Measurements from ENCODE around the gene CASP2.

The CASP2 gene

DNA sequence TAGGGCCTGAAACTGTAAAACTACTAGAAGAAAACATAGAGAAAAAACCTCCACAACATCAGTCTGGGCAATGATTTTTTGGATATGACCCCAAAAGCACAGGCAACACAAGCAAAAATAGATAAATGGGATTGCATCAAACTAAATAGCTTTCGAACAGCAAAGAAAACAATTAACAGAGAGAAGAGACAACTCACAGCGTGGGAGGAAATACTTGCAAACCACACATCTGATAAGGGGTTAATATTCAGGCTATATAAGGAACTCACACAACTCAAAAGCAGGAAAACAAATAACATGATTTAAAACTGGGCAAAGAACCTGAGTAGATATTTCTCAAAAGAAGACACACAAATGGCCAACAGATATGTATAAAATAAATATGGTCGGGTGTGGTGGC lies 32.6 kb upstream of the CASP2 start:
- no peak overlapping the region for H3K4me3 ChIP-seq (ENCODE audit: low read depth, low read length)
- TF ChIP-seq, protein P1, sequence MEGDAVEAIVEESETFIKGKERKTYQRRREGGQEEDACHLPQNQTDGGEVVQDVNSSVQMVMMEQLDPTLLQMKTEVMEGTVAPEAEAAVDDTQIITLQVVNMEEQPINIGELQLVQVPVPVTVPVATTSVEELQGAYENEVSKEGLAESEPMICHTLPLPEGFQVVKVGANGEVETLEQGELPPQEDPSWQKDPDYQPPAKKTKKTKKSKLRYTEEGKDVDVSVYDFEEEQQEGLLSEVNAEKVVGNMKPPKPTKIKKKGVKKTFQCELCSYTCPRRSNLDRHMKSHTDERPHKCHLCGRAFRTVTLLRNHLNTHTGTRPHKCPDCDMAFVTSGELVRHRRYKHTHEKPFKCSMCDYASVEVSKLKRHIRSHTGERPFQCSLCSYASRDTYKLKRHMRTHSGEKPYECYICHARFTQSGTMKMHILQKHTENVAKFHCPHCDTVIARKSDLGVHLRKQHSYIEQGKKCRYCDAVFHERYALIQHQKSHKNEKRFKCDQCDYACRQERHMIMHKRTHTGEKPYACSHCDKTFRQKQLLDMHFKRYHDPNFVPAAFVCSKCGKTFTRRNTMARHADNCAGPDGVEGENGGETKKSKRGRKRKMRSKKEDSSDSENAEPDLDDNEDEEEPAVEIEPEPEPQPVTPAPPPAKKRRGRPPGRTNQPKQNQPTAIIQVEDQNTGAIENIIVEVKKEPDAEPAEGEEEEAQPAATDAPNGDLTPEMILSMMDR (IDR thresholded peaks at IDR 0.05; ENCODE audit: insufficient read depth, low read depth, low read length, missing control alignments): no peak
- DNase-seq (ENCODE audit: low read depth): no peak

DNA sequence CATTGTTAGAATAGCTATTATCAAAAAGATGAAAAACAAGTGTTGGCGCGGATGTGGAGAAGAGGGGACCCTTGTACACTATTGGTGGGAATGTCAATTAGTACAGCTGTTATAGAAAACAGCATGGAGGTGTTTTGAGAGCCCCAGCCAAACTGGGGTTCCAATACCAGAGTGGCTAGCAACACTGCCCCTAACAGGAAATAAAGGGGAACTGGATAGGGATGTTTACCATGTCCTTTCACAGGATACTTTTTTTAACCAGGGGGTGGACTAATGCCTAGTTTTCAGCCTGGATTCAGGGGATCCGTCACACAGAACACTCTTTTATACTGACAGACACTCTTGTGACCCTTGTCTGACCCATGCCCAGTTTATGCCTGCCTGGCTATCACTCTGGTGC lies 31.8 kb upstream of the CASP2 start:
- TF ChIP-seq, protein P1 (IDR thresholded peaks at IDR 0.05; ENCODE audit: insufficient read depth, low read depth, low read length, missing control alignments): no peak
- no peak for DNase-seq (ENCODE audit: low read depth)
- no peak overlapping the region for H3K4me3 ChIP-seq (ENCODE audit: low read depth, low read length)

DNA sequence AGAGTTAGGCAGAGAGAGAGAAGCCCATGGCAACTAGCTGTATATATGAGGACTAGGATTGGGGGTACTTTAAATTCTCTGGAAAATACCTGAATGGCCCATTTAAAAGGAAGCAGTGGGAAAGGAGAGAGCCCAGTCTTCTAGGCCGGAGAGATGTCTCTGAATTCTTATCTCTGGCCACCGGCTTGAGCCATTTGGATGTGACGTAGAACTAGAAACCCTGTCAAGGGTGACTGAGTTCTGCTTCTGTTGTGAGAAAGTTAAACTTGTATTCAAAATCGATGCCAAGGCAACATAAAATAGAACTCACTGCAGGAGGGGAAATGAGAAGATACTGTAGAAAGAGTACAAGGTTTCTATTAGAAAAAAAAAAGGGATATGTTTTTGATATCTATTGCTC lies 31.2 kb upstream of the CASP2 start:
- TF ChIP-seq, protein P1 (IDR thresholded peaks at IDR 0.05; ENCODE audit: insufficient read depth, low read depth, low read length, missing control alignments): no peak
- DNase-seq (ENCODE audit: low read depth): peak; percentile 63
- H3K4me3 ChIP-seq (ENCODE audit: low read depth, low read length): no peak overlapping the region

DNA sequence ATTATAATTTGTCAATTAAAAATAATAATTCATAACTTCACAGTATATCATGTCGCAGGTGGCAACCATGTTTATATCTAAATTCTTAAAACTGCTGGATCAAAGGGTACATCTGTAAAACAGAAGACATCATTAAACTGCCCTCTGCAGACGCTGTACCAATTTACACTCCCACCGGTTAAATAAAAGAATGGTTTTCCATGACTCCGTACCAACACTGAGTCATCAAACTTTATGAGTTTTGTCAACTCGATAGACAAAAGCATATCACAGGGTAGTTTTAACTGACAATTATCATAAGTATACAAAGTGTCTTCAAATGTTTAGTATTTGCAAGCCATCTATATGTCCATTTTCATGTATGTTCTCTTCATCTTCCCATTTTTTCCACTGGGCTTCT lies 30.6 kb upstream of the CASP2 start:
- DNase-seq (ENCODE audit: low read depth): no peak
- H3K4me3 ChIP-seq (ENCODE audit: low read depth, low read length): no peak overlapping the region
- TF ChIP-seq, protein P1 (IDR thresholded peaks at IDR 0.05; ENCODE audit: insufficient read depth, low read depth, low read length, missing control alignments): no peak

DNA sequence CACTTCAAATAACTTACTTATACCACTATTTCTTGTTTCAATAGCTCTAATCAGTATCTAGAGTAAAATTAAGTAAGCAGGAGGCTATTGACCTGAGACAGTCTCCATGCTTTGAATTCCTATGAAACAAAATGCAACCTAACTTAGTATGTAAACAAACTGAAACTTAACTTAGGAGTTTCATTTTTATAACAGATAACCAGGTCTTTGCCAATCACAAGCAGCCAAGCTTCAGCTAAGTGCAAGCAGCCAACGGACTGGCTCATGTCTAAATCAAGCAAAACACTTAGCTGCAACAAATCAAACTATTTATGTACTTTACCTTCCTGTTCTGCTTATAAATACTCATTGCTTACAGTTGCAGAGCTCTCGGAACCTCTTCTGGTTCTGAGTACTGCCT lies 29.3 kb upstream of the CASP2 start:
- peak; percentile 69 for DNase-seq (ENCODE audit: low read depth)
- no peak overlapping the region for H3K4me3 ChIP-seq (ENCODE audit: low read depth, low read length)
- TF ChIP-seq, protein P1 (IDR thresholded peaks at IDR 0.05; ENCODE audit: insufficient read depth, low read depth, low read length, missing control alignments): no peak

DNA sequence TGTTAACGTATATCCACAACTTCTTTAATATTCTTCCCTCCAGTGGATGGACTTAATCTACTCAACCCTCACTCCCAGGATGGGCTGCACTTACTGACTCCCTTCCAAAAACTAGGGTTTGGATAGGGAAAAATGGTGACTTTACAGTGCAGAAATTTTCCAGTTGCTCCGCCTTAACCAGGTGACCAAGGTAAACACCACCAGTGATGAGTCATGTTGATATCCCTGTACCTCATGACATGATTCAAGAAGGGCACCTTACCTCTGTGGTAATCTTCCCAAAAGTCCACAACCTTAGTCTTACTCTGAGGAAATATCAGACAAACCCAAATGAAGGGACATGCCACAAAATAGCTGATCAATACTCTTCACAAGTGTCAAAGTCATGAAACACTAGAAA lies 28.4 kb upstream of the CASP2 start:
- DNase-seq (ENCODE audit: low read depth): no peak
- no peak overlapping the region for H3K4me3 ChIP-seq (ENCODE audit: low read depth, low read length)
- TF ChIP-seq, protein P1 (IDR thresholded peaks at IDR 0.05; ENCODE audit: insufficient read depth, low read depth, low read length, missing control alignments): no peak

DNA sequence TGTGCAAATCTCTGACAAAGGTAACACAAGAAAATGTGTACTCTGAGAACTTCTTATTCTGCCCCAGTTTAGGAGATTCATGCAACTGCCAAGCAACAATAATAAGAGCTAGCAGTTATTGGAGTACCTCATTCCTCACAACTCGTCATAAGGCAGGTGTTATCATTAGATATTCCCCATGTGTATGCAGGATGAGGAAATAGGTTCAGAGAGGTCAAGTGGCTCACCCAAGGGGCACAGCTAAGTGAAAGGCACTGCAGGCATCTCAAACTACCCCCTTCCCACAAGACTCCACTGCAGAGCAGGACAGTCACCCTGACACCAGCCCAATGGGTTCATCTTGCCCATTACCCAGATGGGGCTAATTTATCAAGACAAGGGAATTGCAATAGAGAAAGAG lies 26.2 kb upstream of the CASP2 start:
- H3K4me3 ChIP-seq (ENCODE audit: low read depth, low read length): no peak overlapping the region
- TF ChIP-seq, protein P1 (IDR thresholded peaks at IDR 0.05; ENCODE audit: insufficient read depth, low read depth, low read length, missing control alignments): no peak
- no peak for DNase-seq (ENCODE audit: low read depth)

Measured in GM12865 (cell line).